GM18499 (cell line): ENCODE data around the gene HAVCR2.

Source experiments
- ATAC-seq: cut with Tn5 transposase; IDR thresholded peaks from one replicate; pipeline ENCODE4 v1.9.1; 2021; ENCODE audit warnings: moderate number of reproducible peaks; ENCODE audit not compliant: insufficient read depth, unreplicated experiment

HAVCR2 gene

GRCh38 chr5:157108976-157109375 lies at the start of gene HAVCR2:
HAVCR2 (minus strand) TSS chr5:157109044; CDS start chr5:157108983, 61 bp downstream.
- peak; percentile 90 for ATAC-seq

- no peak for ATAC-seq
Measured at GRCh38 chr5:157157293-157157891, 48.5 kb upstream of the HAVCR2 start.

GRCh38 chr5:157155297-157155696 lies 46.5 kb upstream of the HAVCR2 start:
- no peak for ATAC-seq

- no peak for ATAC-seq
Measured at GRCh38 chr5:157150995-157151394, 42.2 kb upstream of the HAVCR2 start.

GRCh38 chr5:157148734-157149615 lies 40.1 kb upstream of the HAVCR2 start:
- ATAC-seq, result peak; percentile 62

DNA sequence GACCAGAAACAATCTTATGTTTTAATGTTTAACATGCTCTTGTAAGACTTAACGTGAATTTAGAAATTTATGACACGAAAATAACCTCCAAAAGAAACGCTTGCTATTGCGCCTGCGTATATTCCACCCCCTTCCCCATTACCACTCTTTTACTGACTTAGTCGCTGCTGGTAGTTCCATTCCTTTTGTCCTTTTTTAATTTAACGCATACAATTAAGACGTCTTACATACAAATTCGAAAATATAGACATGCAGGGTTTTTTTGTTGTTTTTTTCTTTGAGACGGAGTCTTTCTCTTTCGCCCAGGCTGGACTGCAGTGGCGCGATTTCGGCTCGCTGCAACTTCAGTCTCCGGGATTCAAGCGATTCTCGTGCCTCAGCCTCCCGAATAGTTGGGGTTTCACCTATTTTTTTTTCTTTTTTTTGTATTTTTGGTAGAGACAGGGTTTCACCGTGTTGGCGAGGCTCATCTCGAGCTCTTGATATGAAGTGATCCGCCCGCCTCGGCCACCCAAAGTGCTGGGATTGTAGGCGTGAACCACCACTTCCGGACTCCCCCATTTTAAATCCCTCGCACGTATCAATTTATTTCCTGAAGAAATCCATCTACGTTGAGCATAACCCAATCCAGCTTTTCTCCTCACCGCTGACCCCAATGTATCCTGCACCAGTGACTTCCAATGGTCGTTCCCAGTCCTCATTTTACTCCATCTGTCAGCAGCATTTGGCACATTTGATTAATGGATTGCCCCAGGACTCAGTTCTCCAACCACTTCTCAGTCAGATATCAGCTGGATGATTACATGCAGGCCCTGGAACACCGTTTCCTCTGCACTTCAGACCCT lies 34.5 kb upstream of the HAVCR2 start:
- ATAC-seq, result peak; percentile 27

DNA sequence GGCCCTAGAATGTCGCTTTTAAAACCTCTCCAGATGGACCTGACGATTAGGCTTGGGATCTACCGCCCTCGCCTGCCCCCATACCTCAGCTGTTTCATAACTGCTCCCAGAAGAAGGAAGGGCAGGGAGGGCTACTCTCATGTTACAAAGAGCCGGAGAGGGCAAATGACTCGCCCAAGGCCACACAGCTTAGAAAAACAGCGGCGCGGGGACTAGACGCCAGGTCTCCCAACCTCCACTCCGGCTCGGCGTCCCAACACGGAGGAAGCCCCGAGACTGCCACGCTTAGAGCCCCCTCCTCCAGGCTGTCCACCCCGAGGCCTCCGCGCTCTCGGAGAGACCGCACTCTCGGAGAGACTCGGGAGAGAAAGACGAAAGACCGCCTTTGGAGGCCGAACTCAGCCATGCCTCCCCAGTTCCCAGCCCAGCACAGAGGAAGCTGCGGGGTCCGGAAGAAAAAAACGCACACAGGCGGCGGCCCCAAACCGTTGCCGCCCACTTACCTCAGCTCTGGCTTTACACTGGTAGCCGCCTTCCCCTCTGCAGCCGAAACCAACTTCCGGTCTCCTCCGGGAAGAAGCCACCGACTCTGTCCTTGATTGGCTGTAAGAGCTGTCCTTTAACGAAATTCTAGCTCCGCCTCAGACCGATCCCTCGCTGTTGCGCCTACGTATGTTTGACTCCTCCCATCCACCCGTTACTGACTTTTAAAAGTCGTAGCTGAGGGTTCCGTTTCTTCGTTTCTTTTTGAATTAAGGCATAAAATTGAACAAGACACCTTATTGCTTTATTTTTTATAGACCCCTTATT lies 33.7 kb upstream of the HAVCR2 start, which contains the start of gene MED7:
TSS of gene MED7 (minus strand) at position 549 of the 810 bp plus-strand sequence. CDS start 3,434 bp downstream, outside the sequence.
- peak; percentile 99 for ATAC-seq

DNA sequence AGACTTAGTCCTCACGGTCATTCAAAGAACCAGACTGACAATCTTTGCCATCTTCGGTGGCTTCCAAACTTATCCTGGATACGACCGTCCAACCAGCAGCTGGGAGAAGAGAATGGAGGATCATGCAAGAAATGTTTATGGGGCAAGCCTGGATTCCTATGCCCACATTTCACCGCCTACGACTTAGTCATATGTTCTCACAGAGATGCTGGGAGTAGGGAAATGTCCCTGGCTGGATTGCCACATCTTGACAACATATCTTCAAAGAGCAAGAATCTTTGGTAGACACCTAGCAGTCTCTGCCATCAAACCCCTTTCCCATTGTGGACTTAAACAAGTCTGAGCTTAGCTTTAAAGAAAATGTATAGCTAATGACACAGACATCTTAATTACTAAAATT lies 28.8 kb upstream of the HAVCR2 start:
- no peak for ATAC-seq

GRCh38 chr5:157132281-157132612 lies 23.4 kb upstream of the HAVCR2 start:
- ATAC-seq, result no peak

DNA sequence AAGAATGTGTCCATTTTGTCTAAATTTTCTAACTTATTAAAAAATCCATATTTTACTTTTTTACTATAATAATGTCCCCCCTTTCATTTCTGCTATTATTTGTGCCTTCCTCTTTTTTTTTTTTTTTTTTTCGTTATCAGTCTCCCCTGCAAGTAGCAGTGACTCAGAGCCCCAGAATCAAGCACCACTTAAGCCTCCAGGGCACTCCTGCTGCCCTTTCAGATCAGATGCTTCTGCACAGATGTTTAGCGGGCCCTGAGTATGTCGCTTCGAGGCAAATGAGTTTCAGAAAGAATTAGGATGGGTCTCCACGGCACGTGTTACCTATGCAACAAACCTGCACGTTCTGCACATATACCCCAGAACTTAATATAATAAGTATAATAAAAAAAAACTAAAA lies 22.1 kb upstream of the HAVCR2 start:
- peak; percentile 70 for ATAC-seq

GRCh38 chr5:157121709-157122108 lies 12.9 kb upstream of the HAVCR2 start:
- ATAC-seq, result no peak

GRCh38 chr5:157120102-157120501 lies 11.3 kb upstream of the HAVCR2 start:
- ATAC-seq, result no peak

DNA sequence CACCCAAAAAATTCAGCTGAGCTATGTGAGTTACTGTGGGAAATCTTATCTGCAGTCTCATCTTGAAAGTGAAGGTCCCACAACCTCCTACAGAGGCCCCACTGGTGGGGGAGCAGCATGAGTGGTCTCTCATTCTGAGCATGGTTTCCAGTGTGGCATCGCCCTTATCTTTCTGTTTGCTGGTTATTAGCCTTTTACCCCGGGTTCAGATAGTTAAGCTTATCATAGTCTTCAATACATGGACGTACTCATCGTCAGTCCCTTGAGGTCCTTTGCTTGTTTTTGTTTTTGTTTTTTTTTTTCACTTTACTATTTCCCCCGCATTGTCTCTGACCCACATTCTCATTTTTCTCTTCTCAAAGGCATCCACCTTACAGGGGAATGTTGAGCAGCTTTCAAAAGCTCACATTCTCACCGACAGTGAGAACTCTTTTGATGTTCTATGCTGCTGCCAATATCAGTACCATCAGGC lies 7.7 kb upstream of the HAVCR2 start:
- ATAC-seq, result peak; percentile 65

DNA sequence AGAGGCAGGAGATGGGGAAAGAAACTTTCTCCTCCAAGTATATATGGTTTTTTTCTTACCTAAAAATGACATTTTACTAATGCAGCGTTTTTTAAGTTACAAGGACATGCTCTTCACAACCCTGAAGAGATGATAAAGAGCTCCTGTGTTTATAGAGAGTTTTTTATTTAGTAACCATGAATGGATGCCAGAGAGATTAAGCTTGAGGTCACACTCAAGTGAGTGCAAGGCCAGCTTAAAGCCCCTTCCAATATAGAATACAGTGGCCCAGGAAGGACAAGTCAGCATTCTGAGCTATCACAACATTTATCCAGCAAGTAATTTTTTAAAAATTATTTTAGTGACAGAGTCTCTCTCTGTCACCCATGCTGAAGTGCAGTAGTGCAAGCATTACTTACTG lies 6.7 kb upstream of the HAVCR2 start:
- no peak for ATAC-seq

GRCh38 chr5:157115012-157115411 lies 6.2 kb upstream of the HAVCR2 start:
- ATAC-seq, result no peak

- no peak for ATAC-seq
Measured at GRCh38 chr5:157113002-157113401, 4.2 kb upstream of the HAVCR2 start.

DNA sequence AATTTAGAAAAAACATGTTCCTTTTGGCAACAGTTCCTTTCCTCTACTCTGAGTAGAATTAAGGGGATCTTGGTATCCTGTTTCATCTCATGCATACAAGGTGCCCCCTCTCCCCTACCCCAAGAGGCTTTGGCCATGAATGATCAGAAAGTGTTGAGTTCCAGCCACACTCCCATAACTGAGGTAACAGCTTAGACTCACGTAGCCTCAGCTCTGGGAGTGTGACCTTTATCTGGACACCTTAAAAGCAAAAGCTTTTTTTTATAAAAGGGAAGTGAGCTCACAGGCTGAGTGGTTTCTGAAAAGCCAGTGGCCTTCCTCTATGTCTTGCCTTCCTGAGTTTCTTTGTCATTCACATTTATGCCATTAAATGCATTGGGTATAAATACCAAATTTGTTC lies 900 bp upstream of the HAVCR2 start:
- ATAC-seq, result peak; percentile 50

DNA sequence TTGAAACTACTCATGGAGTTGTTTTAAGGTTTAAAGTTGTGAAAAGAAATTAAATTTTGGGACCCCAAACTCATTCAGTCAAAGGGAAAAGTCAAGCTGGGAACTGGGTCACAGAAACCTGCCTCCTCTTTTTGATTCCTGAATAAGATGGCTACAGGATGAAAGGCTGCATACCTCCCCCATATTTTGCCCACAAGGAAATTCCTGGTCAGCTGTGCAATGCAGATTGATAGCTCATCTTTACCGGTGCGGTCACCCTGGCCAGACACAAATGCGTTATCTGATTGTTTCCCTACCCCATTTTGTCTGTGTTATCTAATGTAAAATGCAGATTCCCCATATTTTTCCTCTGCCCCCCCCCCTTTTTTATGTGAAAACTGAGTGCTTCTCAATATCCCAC lies 1.3 kb downstream of the HAVCR2 start:
- no peak for ATAC-seq

GRCh38 chr5:157106630-157107461 lies 2.0 kb downstream of the HAVCR2 start:
- ATAC-seq, result no peak
